HEK293 (cell line): Measurements from ENCODE around the gene CAP2.

ENCODE experiments used
- CTCF ChIA-PET: fragments of 350-600 bp; formaldehyde crosslinking; extraction: SDS; loops from one replicate; lab custom pipeline; 2021; ENCODE audit warnings: antibody characterized with exemption; lab: Yijun Ruan, JAX
- POLR2A ChIA-PET: fragments of 300-600 bp; formaldehyde crosslinking; extraction: SDS; loops from one replicate; lab custom pipeline; 2020; ENCODE audit warnings: antibody characterized with exemption, inconsistent platforms; lab: Yijun Ruan, JAX
- H3K27ac ChIP-seq: fragments of 200-500 bp; sonication (Bioruptor generic); 2 replicates; pipeline ENCODE4 v1.5.1; 2014; ENCODE audit warnings: low read depth, low read length, control low read depth, inconsistent platforms; ENCODE audit errors: extremely low read depth
- H3K36me3 ChIP-seq, 2 experiments: fragments of 200-500 bp in 1 of 2; sonication (Bioruptor generic) in 1 of 2; 1 replicate in 1 of 2; 2 replicates in 1 of 2; pipeline ENCODE4 v1.5.1; 2014 to 2017; ENCODE audit warnings: inconsistent platforms in 2 of 2, low read length in 2 of 2; ENCODE audit not compliant: control insufficient read depth in 2 of 2, insufficient read depth in 1 of 2
- H3K4me1 ChIP-seq: fragments of 200-500 bp; sonication (Bioruptor generic); 2 replicates; pipeline ENCODE4 v1.5.1; 2014; ENCODE audit warnings: mild to moderate bottlenecking, low read length, inconsistent platforms; ENCODE audit not compliant: control insufficient read depth, insufficient read depth
- H3K4me3 ChIP-seq: 2 replicates; pipeline ENCODE4 v1.5.1; 2011; ENCODE audit warnings: low read depth, mild to moderate bottlenecking, control low read depth, low read length, moderate library complexity
- H3K9me3 ChIP-seq: fragments of 200-500 bp; sonication (Bioruptor generic); 2 replicates; pipeline ENCODE4 v1.5.1; 2014; ENCODE audit warnings: low read depth, low read length, inconsistent platforms; ENCODE audit not compliant: control insufficient read depth, insufficient read depth
- GLIS2 ChIP-seq: fragments of 450-650 bp; formaldehyde crosslinking; IDR thresholded peaks from 2 replicates; pipeline ENCODE4 v1.5.1; 2016; ENCODE audit warnings: missing biosample characterization, missing genetic modification characterization
- SALL2 ChIP-seq: fragments of 450-650 bp; formaldehyde crosslinking; IDR thresholded peaks from 2 replicates; pipeline ENCODE4 v1.5.0; 2017; ENCODE audit warnings: missing biosample characterization, mild to moderate bottlenecking, missing genetic modification characterization, borderline replicate concordance
- SP2 ChIP-seq: fragments of 450-650 bp; formaldehyde crosslinking; IDR thresholded peaks from 2 replicates; pipeline ENCODE4 v1.5.1; 2016; ENCODE audit warnings: missing biosample characterization, missing genetic modification characterization
- SP7 ChIP-seq: fragments of 450-650 bp; formaldehyde crosslinking; IDR thresholded peaks from 2 replicates; pipeline ENCODE4 v1.5.1; 2016; ENCODE audit warnings: missing biosample characterization, missing genetic modification characterization
- ZBTB48 ChIP-seq: fragments of 450-650 bp; formaldehyde crosslinking; IDR thresholded peaks from 2 replicates; pipeline ENCODE4 v1.5.1; 2016; ENCODE audit warnings: missing biosample characterization, missing genetic modification characterization
- ZNF132 ChIP-seq: fragments of 450-650 bp; formaldehyde crosslinking; IDR thresholded peaks from 2 replicates; pipeline ENCODE4 v1.5.1; 2017; ENCODE audit warnings: missing biosample characterization, missing genetic modification characterization, borderline replicate concordance
- ZNF138 ChIP-seq: fragments of 450-650 bp; formaldehyde crosslinking; IDR thresholded peaks from 2 replicates; pipeline ENCODE4 v1.5.1; 2016; ENCODE audit warnings: missing biosample characterization, missing genetic modification characterization, borderline replicate concordance
- ZNF214 ChIP-seq: fragments of 450-650 bp; formaldehyde crosslinking; IDR thresholded peaks from 2 replicates; pipeline ENCODE4 v1.5.1; 2017; ENCODE audit warnings: missing biosample characterization, mild to moderate bottlenecking, missing genetic modification characterization, borderline replicate concordance
- ZNF341 ChIP-seq: fragments of 450-650 bp; formaldehyde crosslinking; IDR thresholded peaks from 2 replicates; pipeline ENCODE4; 2016; ENCODE audit warnings: low read depth, missing biosample characterization, missing genetic modification characterization
- ZNF391 ChIP-seq: fragments of 450-650 bp; formaldehyde crosslinking; IDR thresholded peaks from 2 replicates; pipeline ENCODE4 v1.5.1; 2016; ENCODE audit warnings: low read depth, missing biosample characterization, missing genetic modification characterization, borderline replicate concordance
- ZNF514 ChIP-seq: fragments of 450-650 bp; formaldehyde crosslinking; IDR thresholded peaks from 2 replicates; pipeline ENCODE4 v1.5.1; 2016; ENCODE audit warnings: missing biosample characterization, missing genetic modification characterization
- ZNF549 ChIP-seq: fragments of 450-650 bp; IDR thresholded peaks from 2 replicates; pipeline ENCODE4 v1.5.1; 2018; ENCODE audit warnings: missing biosample characterization, missing genetic modification characterization, mild to moderate bottlenecking, inconsistent platforms, moderate library complexity
- ZNF571 ChIP-seq: fragments of 450-650 bp; formaldehyde crosslinking; IDR thresholded peaks from 2 replicates; pipeline ENCODE4 v1.5.0; 2017; ENCODE audit warnings: missing biosample characterization, missing genetic modification characterization
- ZNF624 ChIP-seq: fragments of 450-650 bp; formaldehyde crosslinking; IDR thresholded peaks from 2 replicates; pipeline ENCODE4 v1.5.1; 2017; ENCODE audit warnings: missing biosample characterization, missing genetic modification characterization
- ZNF626 ChIP-seq: fragments of 450-650 bp; sonication (Bioruptor Pico); formaldehyde crosslinking; IDR thresholded peaks from 2 replicates; pipeline ENCODE4 v1.5.1; 2018; ENCODE audit warnings: missing biosample characterization, missing genetic modification characterization, inconsistent platforms
- ZNF629 ChIP-seq: fragments of 450-650 bp; formaldehyde crosslinking; IDR thresholded peaks from 2 replicates; pipeline ENCODE4 v1.5.1; 2017; ENCODE audit warnings: missing biosample characterization, missing genetic modification characterization
- ZNF645 ChIP-seq: fragments of 450-650 bp; formaldehyde crosslinking; IDR thresholded peaks from 2 replicates; pipeline ENCODE4; 2016; ENCODE audit warnings: missing biosample characterization, missing genetic modification characterization
- ZNF776 ChIP-seq: fragments of 450-650 bp; formaldehyde crosslinking; IDR thresholded peaks from 2 replicates; pipeline ENCODE4 v1.5.0; 2017; ENCODE audit warnings: missing biosample characterization, missing genetic modification characterization, borderline replicate concordance
- ZNF830 ChIP-seq: fragments of 450-650 bp; IDR thresholded peaks from 2 replicates; pipeline ENCODE4 v1.5.0; 2018; ENCODE audit warnings: missing biosample characterization, missing genetic modification characterization, low read depth, mild to moderate bottlenecking, moderate library complexity
- TF ChIP-seq, protein P1 (sequence below): fragments of 450-650 bp; formaldehyde crosslinking; IDR thresholded peaks from 2 replicates; pipeline ENCODE4 v1.5.1; 2016; ENCODE audit warnings: missing biosample characterization, missing genetic modification characterization, low read depth
- TF ChIP-seq, protein P2 (sequence below): fragments of 450-650 bp; formaldehyde crosslinking; IDR thresholded peaks from 2 replicates; pipeline ENCODE4 v1.5.1; 2017; ENCODE audit warnings: missing biosample characterization, missing genetic modification characterization
- TF ChIP-seq, protein P3 (sequence below): fragments of 450-650 bp; formaldehyde crosslinking; IDR thresholded peaks from 2 replicates; pipeline ENCODE4 v1.5.1; 2016; ENCODE audit warnings: missing biosample characterization, missing genetic modification characterization, low read depth
- TF ChIP-seq, protein P4 (sequence below): fragments of 450-650 bp; formaldehyde crosslinking; IDR thresholded peaks from 2 replicates; pipeline ENCODE4 v1.5.1; 2016; ENCODE audit warnings: missing biosample characterization, missing genetic modification characterization, borderline replicate concordance

The CAP2 gene

GRCh38 chr6:17355404-17355774, 38.0 kb upstream of the CAP2 start:
- Histone ChIP-seq H3K4me1 (no peaks in the 10 kb centered on the region), H3K27ac (no peak overlapping the region), H3K36me3 (no peaks in the 10 kb centered on the region), H3K9me3 (no peaks in the 10 kb centered on the region), H3K4me3 (no peak overlapping the region)
- CTCF ChIA-PET = interaction anchor here (0.5 to 0.7 kb wide), 3 partner anchors 10 to 1164 kb away, joined by 3 to 4 read pairs (median 3); no protein-coding TSS in a partner anchor
- TF ChIP-seq, protein P1, sequence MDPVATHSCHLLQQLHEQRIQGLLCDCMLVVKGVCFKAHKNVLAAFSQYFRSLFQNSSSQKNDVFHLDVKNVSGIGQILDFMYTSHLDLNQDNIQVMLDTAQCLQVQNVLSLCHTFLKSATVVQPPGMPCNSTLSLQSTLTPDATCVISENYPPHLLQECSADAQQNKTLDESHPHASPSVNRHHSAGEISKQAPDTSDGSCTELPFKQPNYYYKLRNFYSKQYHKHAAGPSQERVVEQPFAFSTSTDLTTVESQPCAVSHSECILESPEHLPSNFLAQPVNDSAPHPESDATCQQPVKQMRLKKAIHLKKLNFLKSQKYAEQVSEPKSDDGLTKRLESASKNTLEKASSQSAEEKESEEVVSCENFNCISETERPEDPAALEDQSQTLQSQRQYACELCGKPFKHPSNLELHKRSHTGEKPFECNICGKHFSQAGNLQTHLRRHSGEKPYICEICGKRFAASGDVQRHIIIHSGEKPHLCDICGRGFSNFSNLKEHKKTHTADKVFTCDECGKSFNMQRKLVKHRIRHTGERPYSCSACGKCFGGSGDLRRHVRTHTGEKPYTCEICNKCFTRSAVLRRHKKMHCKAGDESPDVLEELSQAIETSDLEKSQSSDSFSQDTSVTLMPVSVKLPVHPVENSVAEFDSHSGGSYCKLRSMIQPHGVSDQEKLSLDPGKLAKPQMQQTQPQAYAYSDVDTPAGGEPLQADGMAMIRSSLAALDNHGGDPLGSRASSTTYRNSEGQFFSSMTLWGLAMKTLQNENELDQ (tag by site-specific recombination) = no peak
- TF ChIP-seq, protein P2, sequence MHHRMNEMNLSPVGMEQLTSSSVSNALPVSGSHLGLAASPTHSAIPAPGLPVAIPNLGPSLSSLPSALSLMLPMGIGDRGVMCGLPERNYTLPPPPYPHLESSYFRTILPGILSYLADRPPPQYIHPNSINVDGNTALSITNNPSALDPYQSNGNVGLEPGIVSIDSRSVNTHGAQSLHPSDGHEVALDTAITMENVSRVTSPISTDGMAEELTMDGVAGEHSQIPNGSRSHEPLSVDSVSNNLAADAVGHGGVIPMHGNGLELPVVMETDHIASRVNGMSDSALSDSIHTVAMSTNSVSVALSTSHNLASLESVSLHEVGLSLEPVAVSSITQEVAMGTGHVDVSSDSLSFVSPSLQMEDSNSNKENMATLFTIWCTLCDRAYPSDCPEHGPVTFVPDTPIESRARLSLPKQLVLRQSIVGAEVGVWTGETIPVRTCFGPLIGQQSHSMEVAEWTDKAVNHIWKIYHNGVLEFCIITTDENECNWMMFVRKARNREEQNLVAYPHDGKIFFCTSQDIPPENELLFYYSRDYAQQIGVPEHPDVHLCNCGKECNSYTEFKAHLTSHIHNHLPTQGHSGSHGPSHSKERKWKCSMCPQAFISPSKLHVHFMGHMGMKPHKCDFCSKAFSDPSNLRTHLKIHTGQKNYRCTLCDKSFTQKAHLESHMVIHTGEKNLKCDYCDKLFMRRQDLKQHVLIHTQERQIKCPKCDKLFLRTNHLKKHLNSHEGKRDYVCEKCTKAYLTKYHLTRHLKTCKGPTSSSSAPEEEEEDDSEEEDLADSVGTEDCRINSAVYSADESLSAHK (tag by site-specific recombination) = no peak
- TF ChIP-seq ZBTB48 (tag by site-specific recombination) (no peak), ZNF391 (tag by site-specific recombination) (no peak), ZNF830 (tag by site-specific recombination) (no peak), GLIS2 (tag by site-specific recombination) (no peak), SALL2 (tag by site-specific recombination) (no peak), ZNF776 (tag by site-specific recombination) (no peak), ZNF132 (no peak), ZNF624 (tag by site-specific recombination) (no peak), ZNF341 (tag by site-specific recombination) (no peak), SP7 (tag by site-specific recombination) (no peak), ZNF571 (no peak)
- POLR2A ChIA-PET = no interaction called here

DNA sequence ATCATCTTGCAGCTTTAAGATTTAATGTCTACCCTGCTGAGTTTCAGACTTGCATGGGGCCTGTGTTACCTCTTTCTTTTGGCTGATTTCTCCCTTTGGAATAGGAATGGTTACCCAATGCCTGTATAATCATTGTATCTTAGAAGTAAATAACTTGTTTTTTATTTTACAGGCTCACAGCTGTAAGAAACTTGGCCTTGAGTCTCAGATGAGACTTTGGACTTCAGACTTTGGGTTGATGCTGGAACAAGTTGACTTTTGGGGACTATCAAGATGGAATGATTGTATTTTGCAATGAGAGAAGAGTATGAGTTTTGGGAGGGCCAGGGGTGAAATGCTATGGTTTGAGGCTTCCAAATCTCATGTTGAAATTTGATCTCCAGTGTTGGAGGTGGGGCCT, 34.9 kb upstream of the CAP2 start:
- no peak overlapping the region for H3K4me3 ChIP-seq
- H3K4me1 ChIP-seq = no peaks in the 10 kb centered on the region
- ChIA-PET POLR2A (no interaction called here), CTCF (no interaction called here)
- no peak overlapping the region for H3K27ac ChIP-seq
- H3K36me3 ChIP-seq = no peaks in the 10 kb centered on the region
- no peaks in the 10 kb centered on the region for H3K9me3 ChIP-seq
- no peak for TF ChIP-seq ZNF138
- TF ChIP-seq ZNF629 (tag by site-specific recombination) = no peak
- TF ChIP-seq, protein P3, sequence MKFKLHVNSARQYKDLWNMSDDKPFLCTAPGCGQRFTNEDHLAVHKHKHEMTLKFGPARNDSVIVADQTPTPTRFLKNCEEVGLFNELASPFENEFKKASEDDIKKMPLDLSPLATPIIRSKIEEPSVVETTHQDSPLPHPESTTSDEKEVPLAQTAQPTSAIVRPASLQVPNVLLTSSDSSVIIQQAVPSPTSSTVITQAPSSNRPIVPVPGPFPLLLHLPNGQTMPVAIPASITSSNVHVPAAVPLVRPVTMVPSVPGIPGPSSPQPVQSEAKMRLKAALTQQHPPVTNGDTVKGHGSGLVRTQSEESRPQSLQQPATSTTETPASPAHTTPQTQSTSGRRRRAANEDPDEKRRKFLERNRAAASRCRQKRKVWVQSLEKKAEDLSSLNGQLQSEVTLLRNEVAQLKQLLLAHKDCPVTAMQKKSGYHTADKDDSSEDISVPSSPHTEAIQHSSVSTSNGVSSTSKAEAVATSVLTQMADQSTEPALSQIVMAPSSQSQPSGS (tag by site-specific recombination) = no peak
- no peak for TF ChIP-seq ZNF214 (tag by site-specific recombination)
- TF ChIP-seq SP2 (tag by site-specific recombination) = no peak
- TF ChIP-seq, protein P4, sequence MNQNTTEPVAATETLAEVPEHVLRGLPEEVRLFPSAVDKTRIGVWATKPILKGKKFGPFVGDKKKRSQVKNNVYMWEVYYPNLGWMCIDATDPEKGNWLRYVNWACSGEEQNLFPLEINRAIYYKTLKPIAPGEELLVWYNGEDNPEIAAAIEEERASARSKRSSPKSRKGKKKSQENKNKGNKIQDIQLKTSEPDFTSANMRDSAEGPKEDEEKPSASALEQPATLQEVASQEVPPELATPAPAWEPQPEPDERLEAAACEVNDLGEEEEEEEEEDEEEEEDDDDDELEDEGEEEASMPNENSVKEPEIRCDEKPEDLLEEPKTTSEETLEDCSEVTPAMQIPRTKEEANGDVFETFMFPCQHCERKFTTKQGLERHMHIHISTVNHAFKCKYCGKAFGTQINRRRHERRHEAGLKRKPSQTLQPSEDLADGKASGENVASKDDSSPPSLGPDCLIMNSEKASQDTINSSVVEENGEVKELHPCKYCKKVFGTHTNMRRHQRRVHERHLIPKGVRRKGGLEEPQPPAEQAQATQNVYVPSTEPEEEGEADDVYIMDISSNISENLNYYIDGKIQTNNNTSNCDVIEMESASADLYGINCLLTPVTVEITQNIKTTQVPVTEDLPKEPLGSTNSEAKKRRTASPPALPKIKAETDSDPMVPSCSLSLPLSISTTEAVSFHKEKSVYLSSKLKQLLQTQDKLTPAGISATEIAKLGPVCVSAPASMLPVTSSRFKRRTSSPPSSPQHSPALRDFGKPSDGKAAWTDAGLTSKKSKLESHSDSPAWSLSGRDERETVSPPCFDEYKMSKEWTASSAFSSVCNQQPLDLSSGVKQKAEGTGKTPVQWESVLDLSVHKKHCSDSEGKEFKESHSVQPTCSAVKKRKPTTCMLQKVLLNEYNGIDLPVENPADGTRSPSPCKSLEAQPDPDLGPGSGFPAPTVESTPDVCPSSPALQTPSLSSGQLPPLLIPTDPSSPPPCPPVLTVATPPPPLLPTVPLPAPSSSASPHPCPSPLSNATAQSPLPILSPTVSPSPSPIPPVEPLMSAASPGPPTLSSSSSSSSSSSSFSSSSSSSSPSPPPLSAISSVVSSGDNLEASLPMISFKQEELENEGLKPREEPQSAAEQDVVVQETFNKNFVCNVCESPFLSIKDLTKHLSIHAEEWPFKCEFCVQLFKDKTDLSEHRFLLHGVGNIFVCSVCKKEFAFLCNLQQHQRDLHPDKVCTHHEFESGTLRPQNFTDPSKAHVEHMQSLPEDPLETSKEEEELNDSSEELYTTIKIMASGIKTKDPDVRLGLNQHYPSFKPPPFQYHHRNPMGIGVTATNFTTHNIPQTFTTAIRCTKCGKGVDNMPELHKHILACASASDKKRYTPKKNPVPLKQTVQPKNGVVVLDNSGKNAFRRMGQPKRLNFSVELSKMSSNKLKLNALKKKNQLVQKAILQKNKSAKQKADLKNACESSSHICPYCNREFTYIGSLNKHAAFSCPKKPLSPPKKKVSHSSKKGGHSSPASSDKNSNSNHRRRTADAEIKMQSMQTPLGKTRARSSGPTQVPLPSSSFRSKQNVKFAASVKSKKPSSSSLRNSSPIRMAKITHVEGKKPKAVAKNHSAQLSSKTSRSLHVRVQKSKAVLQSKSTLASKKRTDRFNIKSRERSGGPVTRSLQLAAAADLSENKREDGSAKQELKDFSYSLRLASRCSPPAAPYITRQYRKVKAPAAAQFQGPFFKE (tag by site-specific recombination) = no peak
- TF ChIP-seq ZNF626 (tag by site-specific recombination) = no peak
- no peak for TF ChIP-seq ZNF645 (tag by site-specific recombination)
- no peak for TF ChIP-seq ZNF549 (tag by site-specific recombination)
- TF ChIP-seq ZNF514 (tag by site-specific recombination) = no peak
